DMS79 treated with DMSO at 0.1 percent for 48 hours (cell line): ENCODE data around the gene ATP2C2.

Source experiments
- DNase-seq: peaks from one replicate; lab custom pipeline; 2025; lab: John Stamatoyannopoulos, UW

Gene ATP2C2

GRCh38 chr16:84498223-84498610 lies 129.9 kb downstream of the ATP2C2 start:
- no peak for DNase-seq

- DNase-seq: no peak
Measured at GRCh38 chr16:84498859-84499620, 130.7 kb downstream of the ATP2C2 start.

DNA sequence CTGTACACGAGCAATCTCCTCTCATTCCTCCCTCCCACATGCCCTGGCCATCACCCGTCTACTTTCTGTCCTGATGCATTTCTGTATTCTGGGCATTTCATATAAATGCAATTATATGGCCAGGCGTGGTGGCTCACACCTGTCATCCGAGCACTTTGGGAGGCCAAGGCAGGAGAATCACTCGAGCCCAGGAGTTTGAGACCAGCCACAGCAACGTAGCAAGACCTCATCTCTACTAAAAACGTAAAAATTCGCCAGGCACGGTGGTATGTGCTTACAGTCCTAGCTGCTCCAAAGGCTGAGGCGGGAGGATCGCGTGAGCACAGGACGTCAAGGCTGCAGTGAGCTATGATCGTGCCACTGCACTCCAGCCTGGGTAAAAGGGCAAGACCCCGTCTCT lies 131.3 kb downstream of the ATP2C2 start:
- no peak for DNase-seq

- DNase-seq: no peak
Measured at GRCh38 chr16:84500531-84500930, 132.2 kb downstream of the ATP2C2 start.

- DNase-seq: no peak
Measured at GRCh38 chr16:84501077-84501735, 132.9 kb downstream of the ATP2C2 start.

GRCh38 chr16:84502075-84502474 lies 133.7 kb downstream of the ATP2C2 start:
- no peak for DNase-seq

GRCh38 chr16:84502581-84502980 lies 134.2 kb downstream of the ATP2C2 start:
- no peak for DNase-seq

- DNase-seq: no peak
Measured at GRCh38 chr16:84503751-84504395, 135.5 kb downstream of the ATP2C2 start.

- DNase-seq: peak; percentile 77
Measured at GRCh38 chr16:84504420-84505248, 136.3 kb downstream of the ATP2C2 start, which contains the start of gene MEAK7. Gene MEAK7 (minus strand): TSS chr16:84504659. CDS start chr16:84498086, 6,573 bp downstream.

DNA sequence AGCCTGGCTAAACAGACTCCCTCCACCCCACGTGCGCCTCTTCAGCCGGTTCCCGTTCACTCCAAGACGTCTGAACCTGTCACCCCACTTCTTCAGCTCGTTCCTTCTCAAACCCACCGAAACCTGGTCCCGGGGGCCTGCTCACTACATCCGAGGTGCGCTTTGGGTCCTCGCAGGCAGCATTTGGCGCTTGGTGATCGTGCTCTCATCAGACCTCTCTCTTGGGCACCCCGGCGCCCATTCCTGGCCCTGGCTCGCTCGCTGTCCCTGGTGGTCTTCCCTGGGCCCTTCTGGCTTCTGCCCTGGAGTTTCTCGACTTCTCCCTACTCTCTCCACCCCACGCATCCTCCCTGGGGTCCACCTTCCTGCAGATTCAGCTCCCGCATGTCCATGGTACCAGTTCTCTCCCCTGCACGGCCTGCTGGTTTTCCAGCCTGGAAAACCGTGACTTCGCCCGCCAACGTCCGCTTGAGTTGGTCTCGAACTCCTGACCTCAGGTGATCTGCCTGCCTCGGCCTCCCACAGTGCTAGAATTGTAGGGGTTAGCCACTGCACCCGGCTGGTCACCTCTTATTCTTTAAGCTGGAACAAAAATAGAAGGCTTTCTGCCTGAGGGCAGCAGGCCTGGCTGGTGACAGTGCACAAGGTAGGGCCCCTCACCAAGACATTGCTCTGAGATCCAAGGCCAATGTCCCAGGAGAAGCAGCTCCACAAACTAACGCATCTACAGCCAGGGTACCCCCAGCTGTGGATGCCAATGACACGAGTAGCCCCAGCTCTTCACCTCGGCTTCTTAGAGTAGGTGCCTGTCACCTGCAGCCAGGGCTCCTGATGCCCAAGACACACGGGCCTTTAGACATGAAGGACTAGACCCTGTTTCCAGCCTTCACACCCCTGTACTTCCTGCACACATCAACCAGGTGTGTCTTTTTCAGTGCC lies 137.2 kb downstream of the ATP2C2 start:
- DNase-seq: no peak

DNA sequence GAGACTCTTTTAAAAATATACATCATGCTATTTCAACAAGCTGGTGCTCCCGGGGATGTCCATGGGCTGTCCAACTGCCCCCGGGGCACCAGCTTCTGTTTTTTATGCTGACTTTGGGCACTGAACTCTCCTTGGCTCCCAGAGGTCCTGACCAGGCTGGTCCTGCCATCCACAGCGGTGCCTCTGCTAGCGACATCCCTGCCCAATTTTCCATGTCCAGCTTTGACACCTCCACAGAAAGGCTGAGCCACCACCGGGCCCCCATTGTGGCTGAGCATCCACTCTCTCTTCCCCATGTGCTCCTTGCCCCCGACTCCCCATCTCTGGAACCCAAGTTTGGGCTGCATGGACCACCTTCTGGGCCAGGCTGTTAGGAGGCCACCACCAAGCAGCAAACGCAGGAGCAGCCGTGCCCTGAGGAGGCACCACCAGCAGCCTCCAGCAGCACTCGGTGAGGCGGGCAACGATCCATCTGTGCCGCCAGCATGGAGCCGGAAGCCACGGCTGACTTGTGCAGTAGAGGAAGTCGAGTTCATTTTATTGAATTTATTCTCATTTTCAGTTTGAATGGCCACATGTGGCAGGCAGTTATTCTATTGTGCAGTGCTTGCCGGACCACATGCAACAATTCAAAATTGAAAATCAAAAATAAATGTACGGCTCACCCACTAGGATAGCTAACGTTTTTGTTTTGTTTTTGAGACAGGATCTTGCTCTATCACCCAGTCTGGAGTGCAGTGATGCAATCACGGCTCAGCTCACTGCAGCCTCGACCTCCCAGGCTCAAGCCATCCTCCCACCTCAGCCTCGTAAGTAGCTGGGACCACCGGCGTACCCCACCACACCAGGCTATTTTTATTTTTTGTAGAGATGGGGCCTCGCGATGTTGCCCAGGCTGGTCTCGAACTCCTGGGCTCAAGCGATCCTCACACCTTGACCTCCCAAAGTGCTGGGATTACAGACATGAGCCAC lies 139.0 kb downstream of the ATP2C2 start:
- DNase-seq: no peak

- DNase-seq: no peak
Measured at GRCh38 chr16:84508502-84508901, 140.2 kb downstream of the ATP2C2 start.

- DNase-seq: no peak
Measured at GRCh38 chr16:84509032-84509950, 141.0 kb downstream of the ATP2C2 start.

DNA sequence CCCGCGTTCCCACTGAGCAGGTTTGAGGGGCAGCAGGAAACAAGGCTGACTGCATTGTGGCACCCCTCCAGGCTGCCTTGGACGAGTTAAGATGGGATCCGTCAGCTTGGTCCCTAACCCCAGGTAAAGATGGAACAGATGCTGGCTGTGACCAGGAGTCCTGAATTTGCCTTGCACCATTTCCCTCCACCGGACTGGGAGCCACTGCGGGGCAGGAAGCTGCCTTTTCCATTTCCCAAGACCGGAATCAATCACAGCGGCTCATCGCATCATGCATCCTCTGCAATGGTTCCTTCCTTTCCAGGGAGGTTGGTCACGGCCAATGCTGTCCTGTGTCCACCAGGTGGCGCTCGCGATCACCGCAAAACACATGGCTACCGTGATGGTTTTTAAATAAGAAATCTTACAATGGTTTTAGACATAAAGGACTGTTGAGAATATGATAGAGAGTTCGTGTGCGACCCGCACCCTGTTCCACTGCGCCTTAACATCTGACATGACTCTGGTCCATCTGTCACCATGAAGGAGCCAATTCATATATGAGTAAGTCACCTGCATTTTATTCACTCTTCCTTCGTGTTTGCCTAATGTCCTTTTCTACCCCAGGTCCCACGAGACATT lies 143.0 kb downstream of the ATP2C2 start:
- peak; percentile 85 for DNase-seq

DNA sequence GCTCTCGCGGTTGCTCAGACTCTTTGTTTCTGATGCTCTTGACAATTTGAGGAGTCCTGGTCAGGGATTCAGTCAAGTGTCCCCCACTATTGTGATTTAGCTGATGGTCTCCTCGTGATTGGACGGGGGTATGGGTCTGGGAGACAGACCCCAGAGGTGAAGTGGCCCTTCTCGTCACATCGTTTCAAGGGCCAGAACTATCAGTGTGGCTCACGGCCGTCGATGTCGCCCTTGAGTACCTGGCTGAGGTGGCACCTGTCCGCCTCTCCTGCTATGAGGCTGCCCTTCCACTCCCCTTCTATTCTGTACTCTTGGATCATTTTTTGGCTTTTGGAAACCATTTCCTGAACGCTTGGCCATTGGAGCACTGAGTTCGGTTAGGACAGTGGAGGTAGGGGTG lies 143.5 kb downstream of the ATP2C2 start:
- DNase-seq: no peak

DNA sequence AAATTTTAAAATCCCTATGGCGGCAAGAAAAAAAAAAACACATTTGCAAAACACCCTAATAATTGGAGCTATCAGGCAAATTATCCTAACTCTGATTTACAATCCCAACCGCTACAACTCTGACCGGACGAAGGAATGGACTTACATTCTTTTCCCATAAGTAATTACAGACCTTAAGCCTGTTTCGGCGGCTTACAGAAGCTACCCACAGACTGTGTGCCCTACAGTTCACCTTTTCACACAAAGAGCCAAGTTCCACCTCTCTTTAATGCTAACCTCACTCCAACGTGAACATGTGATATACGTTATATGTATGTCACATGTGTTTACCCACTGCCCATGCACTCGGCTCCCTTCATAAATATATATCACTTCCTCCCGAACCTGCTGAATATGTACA lies 144.8 kb downstream of the ATP2C2 start:
- no peak for DNase-seq

DNA sequence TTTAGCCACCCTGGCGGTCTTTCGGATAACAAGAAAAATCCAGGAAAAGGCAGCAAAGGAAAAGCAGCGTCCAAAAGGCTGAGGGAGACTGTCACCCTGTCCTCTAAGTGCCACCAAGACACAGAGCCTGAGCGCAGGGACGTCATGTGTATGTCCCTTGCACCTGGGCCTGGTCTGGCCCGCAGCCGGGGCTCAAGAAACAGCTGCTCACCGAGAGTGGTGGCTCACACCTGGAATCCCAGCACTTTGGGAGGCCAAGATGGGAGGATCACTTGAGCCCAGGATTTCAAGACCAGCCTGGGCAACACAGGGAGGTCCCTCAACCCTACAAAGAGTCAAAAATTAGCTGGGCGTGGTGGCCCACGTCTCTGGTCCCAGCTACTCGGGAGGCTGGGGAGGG lies 145.3 kb downstream of the ATP2C2 start:
- no peak for DNase-seq
